GM23248 (cell line): ENCODE data around the gene EML6. TPM values are rescaled to one million over a fixed set of nuclear protein-coding genes. Genes with fewer than 3 reads are reported as not detected.

Source experiments
- DNase-seq: peaks from one replicate; pipeline ENCODE4 v3.0.0-alpha.2; 2015
- H2AFZ ChIP-seq: fragments of 200-600 bp; sonication (generic); 2 replicates; pipeline ENCODE4 v1.6.1; 2016; ENCODE audit warnings: antibody characterized with exemption
- H3F3A ChIP-seq: fragments of 200-600 bp; sonication (generic); 2 replicates; pipeline ENCODE4 v1.6.1; 2016; ENCODE audit warnings: mild to moderate bottlenecking, antibody characterized with exemption, mixed run types; ENCODE audit not compliant: insufficient read depth
- H3K27ac ChIP-seq: fragments of 200-600 bp; sonication (generic); 2 replicates; pipeline ENCODE4 v1.5.1; 2016; ENCODE audit warnings: mild to moderate bottlenecking
- H3K27me3 ChIP-seq: fragments of 200-600 bp; sonication (generic); replicated peaks from 2 replicates; pipeline ENCODE4 v1.6.1; 2016; ENCODE audit warnings: mild to moderate bottlenecking; ENCODE audit not compliant: insufficient read depth
- H3K36me3 ChIP-seq: fragments of 200-600 bp; sonication (generic); 2 replicates; pipeline ENCODE4 v1.6.1; 2016; ENCODE audit warnings: low read depth, mild to moderate bottlenecking
- H3K4me1 ChIP-seq: fragments of 200-600 bp; sonication (generic); 2 replicates; pipeline ENCODE4 v1.6.1; 2016; ENCODE audit warnings: mild to moderate bottlenecking; ENCODE audit not compliant: insufficient read depth
- H3K4me2 ChIP-seq: fragments of 200-600 bp; sonication (generic); one replicate; pipeline ENCODE4 v1.6.1; 2016; ENCODE audit warnings: mild to moderate bottlenecking; ENCODE audit not compliant: unreplicated experiment
- H3K4me3 ChIP-seq: fragments of 200-600 bp; sonication (generic); 2 replicates; pipeline ENCODE4 v1.5.1; 2016; ENCODE audit warnings: mild to moderate bottlenecking
- H3K79me2 ChIP-seq: fragments of 200-600 bp; sonication (generic); 2 replicates; pipeline ENCODE4 v1.6.1; 2016; ENCODE audit warnings: mild to moderate bottlenecking; ENCODE audit not compliant: insufficient read depth
- H3K9ac ChIP-seq: fragments of 200-600 bp; sonication (generic); 2 replicates; pipeline ENCODE4 v1.6.1; 2016; ENCODE audit warnings: mild to moderate bottlenecking
- H3K9me2 ChIP-seq: fragments of 200-600 bp; sonication (generic); 2 replicates; pipeline ENCODE4 v1.6.1; 2016; ENCODE audit warnings: mixed run types, mild to moderate bottlenecking, moderate library complexity; ENCODE audit not compliant: insufficient read depth
- H3K9me3 ChIP-seq: fragments of 200-600 bp; sonication (generic); one replicate; pipeline ENCODE4 v1.6.1; 2017; ENCODE audit warnings: low read depth
- H4K20me1 ChIP-seq: fragments of 200-600 bp; sonication (generic); 2 replicates; pipeline ENCODE4 v1.6.0; 2016; ENCODE audit not compliant: insufficient read depth
- EZH2 ChIP-seq: fragments of 200-600 bp; sonication (generic); IDR thresholded peaks from 2 replicates; pipeline ENCODE4 v1.6.1; 2018; ENCODE audit warnings: antibody characterized with exemption, mild to moderate bottlenecking; ENCODE audit not compliant: insufficient read depth, poor library complexity, severe bottlenecking
- EZH2phosphoT487 ChIP-seq: fragments of 200-600 bp; sonication (generic); IDR thresholded peaks from 2 replicates; pipeline ENCODE4 v1.6.1; 2018; ENCODE audit warnings: antibody characterized with exemption, moderate library complexity, mild to moderate bottlenecking, low read depth; ENCODE audit not compliant: insufficient read depth
- WGBS, 2 experiments: methylation state at CpG; one replicate each; pipeline ENCODE4 v1.1.6; 2015 to 2017; ENCODE audit warnings: low lambda C conversion rate in 2 of 2, low coverage in 1 of 2; ENCODE audit errors: missing lambda C conversion rate in 2 of 2; 5-methylcytosine and 5-hydroxymethylcytosine counted together
- in situ Hi-C: fragments of 300-500 bp; cut with MboI; formaldehyde crosslinking; loops from 2 replicates; pipeline ENCODE4 v1.15.0; 2020
- polyA plus RNA-seq: library from polyadenylated mRNA; unstranded; fragments of >200 nt; fragmentation: Nextera tagmentation; extraction: Ambion mirVana; gene quantifications from 2 replicates; pipeline ENCODE4 v1.2.1, GENCODE V29; 2016
- total RNA-seq: library from RNA; depleted of rRNA; stranded (reverse); fragments of >200 nt; shearing (Covaris generic); gene quantifications from 2 replicates; pipeline ENCODE4 v1.2.3, GENCODE V29; 2014

Gene EML6
- total and polyA plus RNA-seq, 2 experiments from 2014 or later = 0.54 to 0.76 TPM

DNA sequence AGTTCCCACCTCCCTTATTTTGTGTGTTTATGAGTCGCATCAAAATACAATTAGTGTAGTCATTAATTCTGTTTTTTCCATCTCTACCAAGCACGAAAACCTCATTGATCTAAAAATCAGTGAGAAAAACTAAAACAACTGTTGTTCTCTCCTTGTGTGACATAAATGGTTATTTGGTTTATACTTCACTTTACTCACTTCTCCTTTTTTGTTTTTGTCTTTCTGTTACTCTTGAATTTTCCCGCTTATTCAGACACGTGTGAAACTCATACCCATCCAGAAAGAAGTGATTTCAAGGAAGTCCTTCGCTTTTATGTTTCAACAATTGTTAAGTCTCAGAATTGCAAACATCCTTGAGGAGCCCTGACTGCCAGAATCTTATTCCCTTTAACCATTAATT lies 121.6 kb downstream of the EML6 start:
- Histone ChIP-seq H3K27ac (no peak overlapping the region), H3K9me3 (no peaks in the 10 kb centered on the region), H3K9ac (no peak overlapping the region), H3K4me2 (no peak overlapping the region), H3K9me2 (no peaks in the 10 kb centered on the region), H3K4me3 (no peak overlapping the region), H3K36me3 (no peaks in the 10 kb centered on the region), H3K27me3 (no peaks in the 10 kb centered on the region), H2AFZ (no peak overlapping the region), H4K20me1 (no peaks in the 10 kb centered on the region), H3K4me1 (no peaks in the 10 kb centered on the region), H3F3A (no peaks in the 10 kb centered on the region), H3K79me2 (no peaks in the 10 kb centered on the region)
- DNase-seq = no peak
- TF ChIP-seq EZH2phosphoT487 = no peak
- 68 to 70% methylated on average over 5 of the region's 5 CpGs for WGBS, 2 experiments
- in situ Hi-C loops = no loop called here

GRCh38 chr2:54845514-54845913 lies 122.1 kb downstream of the EML6 start:
- Histone ChIP-seq H2AFZ (no peak overlapping the region), H3K9me3 (no peaks in the 10 kb centered on the region), H3K27me3 (no peaks in the 10 kb centered on the region), H3K9ac (no peak overlapping the region), H3F3A (no peaks in the 10 kb centered on the region), H3K36me3 (no peaks in the 10 kb centered on the region), H3K9me2 (no peaks in the 10 kb centered on the region), H3K4me3 (no peak overlapping the region), H3K27ac (no peak overlapping the region), H3K4me2 (no peak overlapping the region), H3K79me2 (no peaks in the 10 kb centered on the region), H3K4me1 (no peaks in the 10 kb centered on the region), H4K20me1 (no peaks in the 10 kb centered on the region)
- TF ChIP-seq EZH2 (no peak), EZH2phosphoT487 (no peak)
- in situ Hi-C loops = no loop called here
- WGBS, 2 experiments = 59 to 60% methylated on average over 2 of the region's 2 CpGs
- peak; percentile 38 for DNase-seq

DNA sequence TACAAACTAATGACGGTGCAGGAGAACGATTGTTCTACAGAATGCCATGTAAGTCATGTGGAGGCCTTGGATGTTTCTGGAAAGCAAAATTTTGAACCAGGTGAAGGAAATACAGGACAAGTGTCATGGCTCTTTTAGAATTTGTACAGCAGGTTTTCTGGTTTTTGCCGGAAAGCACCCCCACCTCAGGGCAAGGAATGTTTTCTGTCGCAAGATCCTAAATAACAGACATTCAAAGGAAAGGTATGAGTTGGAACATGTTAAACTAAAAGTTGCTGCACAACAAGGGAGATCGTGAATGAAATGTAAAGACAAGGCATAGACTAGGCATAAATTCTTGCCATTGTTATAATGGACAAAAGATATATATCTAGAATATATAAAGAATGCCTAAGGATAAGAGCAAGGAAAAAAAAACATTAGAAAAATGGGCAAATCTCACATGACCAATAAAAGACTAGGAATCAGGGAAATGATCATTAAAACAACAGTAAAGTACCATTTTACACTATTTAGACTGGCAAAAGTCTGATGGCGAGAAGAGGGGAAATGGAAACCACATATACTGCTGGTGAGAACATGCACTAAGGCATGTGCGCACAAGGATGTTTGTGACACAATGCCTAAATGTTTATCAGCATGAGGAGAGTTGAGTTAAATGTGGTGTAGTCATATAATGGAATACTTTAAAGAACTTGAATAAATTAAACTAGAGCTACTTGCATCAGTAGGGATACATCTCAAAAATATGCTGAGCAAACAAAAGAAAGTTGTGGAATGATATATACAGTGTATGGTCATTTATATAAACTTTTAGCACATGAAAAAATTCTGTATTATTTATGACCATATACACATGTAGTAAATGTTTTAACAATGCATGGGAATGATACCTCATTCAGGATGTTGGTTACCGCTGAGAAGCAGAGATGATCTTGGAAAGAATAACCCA lies 127.0 kb downstream of the EML6 start:
- DNase-seq = no peak
- Histone ChIP-seq H3K9me2 (no peaks in the 10 kb centered on the region), H3K36me3 (no peaks in the 10 kb centered on the region), H3K4me1 (no peaks in the 10 kb centered on the region), H3K9ac (no peak overlapping the region), H3K27ac (no peak overlapping the region), H3K4me3 (no peak overlapping the region), H3K27me3 (no peaks in the 10 kb centered on the region), H2AFZ (no peak overlapping the region), H3K9me3 (no peaks in the 10 kb centered on the region), H3F3A (no peaks in the 10 kb centered on the region), H4K20me1 (no peaks in the 10 kb centered on the region), H3K4me2 (no peak overlapping the region), H3K79me2 (no peaks in the 10 kb centered on the region)
- TF ChIP-seq EZH2 (no peak), EZH2phosphoT487 (no peak)
- in situ Hi-C loops = no loop called here
- WGBS, 2 experiments = 87 to 91% methylated on average over 8 of the region's 8 CpGs

- Histone ChIP-seq H3K9me3 (no peaks in the 10 kb centered on the region), H3K4me3 (no peak overlapping the region), H3K79me2 (no peaks in the 10 kb centered on the region), H3K27ac (no peak overlapping the region), H3K9ac (no peak overlapping the region), H4K20me1 (no peaks in the 10 kb centered on the region), H3K27me3 (no peaks in the 10 kb centered on the region), H3K36me3 (no peaks in the 10 kb centered on the region), H3K4me1 (peaks cover 7% of the 10 kb centered on the region; the same call in 1 of the 2 replicates), H3K4me2 (no peak overlapping the region), H3K9me2 (no peaks in the 10 kb centered on the region), H3F3A (no peaks in the 10 kb centered on the region), H2AFZ (no peak overlapping the region)
- 91 to 93% methylated on average over 5 of the region's 5 CpGs for WGBS, 2 experiments
- no peak for DNase-seq
- in situ Hi-C loops = no loop called here
- TF ChIP-seq EZH2 (no peak), EZH2phosphoT487 (no peak)
Observed at GRCh38 chr2:54853616-54854310, 130.3 kb downstream of the EML6 start.
